Liver (tissue), 3 donors: ENCODE results near the gene DDR2.

Experiments used
- ATF3 ChIP-seq: IDR thresholded peaks from 2 replicates; pipeline ENCODE4 v1.6.1; 2016; ENCODE audit warnings: antibody characterized with exemption
- CTCF ChIP-seq: fragments of 150-350 bp; IDR thresholded peaks from 2 replicates; pipeline ENCODE4 v1.5.1; 2017; ENCODE audit warnings: improper control_type of control experiment, low read depth, low read length; ENCODE audit not compliant: missing input control
- GABPA ChIP-seq, 2 donors: IDR thresholded peaks in 1 of 2; conservative IDR thresholded peaks in 1 of 2; 2 replicates each; pipeline ENCODE4 v1.6.1; 2016; ENCODE audit warnings: antibody characterized with exemption in 2 of 2, mild to moderate bottlenecking in 1 of 2, moderate library complexity in 1 of 2
- HNF4A ChIP-seq, 2 donors: conservative IDR thresholded peaks; 2 replicates each; pipeline ENCODE4 v1.6.1; 2016; ENCODE audit warnings: antibody characterized with exemption in 2 of 2, mild to moderate bottlenecking in 2 of 2
- JUND ChIP-seq, 2 donors: IDR thresholded peaks; 2 replicates each; pipeline ENCODE4 v1.6.1; 2016; ENCODE audit warnings: antibody characterized with exemption in 2 of 2
- MAX ChIP-seq: IDR thresholded peaks from 2 replicates; pipeline ENCODE4 v1.6.1; 2016; ENCODE audit warnings: antibody characterized with exemption
- RAD21 ChIP-seq, 2 donors: IDR thresholded peaks; 2 replicates each; pipeline ENCODE4 v1.6.1; 2016; ENCODE audit warnings: antibody characterized with exemption in 2 of 2, mild to moderate bottlenecking in 2 of 2
- REST ChIP-seq: IDR thresholded peaks from 2 replicates; pipeline ENCODE4 v1.6.1; 2016; ENCODE audit warnings: antibody characterized with exemption, mild to moderate bottlenecking
- SP1 ChIP-seq: IDR thresholded peaks from 2 replicates; pipeline ENCODE4 v1.6.1; 2018; ENCODE audit warnings: antibody characterized with exemption, mild to moderate bottlenecking
- TAF1 ChIP-seq: conservative IDR thresholded peaks from 2 replicates; pipeline ENCODE4 v1.6.1; 2016; ENCODE audit warnings: antibody characterized with exemption, mild to moderate bottlenecking
- YY1 ChIP-seq: IDR thresholded peaks from 2 replicates; pipeline ENCODE4 v1.6.1; 2016; ENCODE audit warnings: antibody characterized with exemption, mild to moderate bottlenecking
- donor health status: healthy.
- donor health status: healthy.

GRCh38 chr1:162765788-162766187, 133.5 kb downstream of the DDR2 start:
- TF ChIP-seq CTCF (no peak), MAX (no peak), YY1 (no peak), RAD21 (IDR thresholded peaks at IDR 0.05) (no peak), GABPA (IDR thresholded peaks at IDR 0.05 in 1 of 2, conservative IDR thresholded peaks at IDR 0.05 in 1 of 2) (no peak), REST (no peak), ATF3 (no peak), TAF1 (no peak), HNF4A (conservative IDR thresholded peaks at IDR 0.05) (no peak), JUND (IDR thresholded peaks at IDR 0.05) (no peak), SP1 (no peak)
